HG03442 (cell line): Measurements from ENCODE around the gene TSPYL1.
"Not testable (repeated sequence)": the region's sequence is repeated elsewhere in the genome, so short reads cannot be mapped to it uniquely, and the experiment has no call there.

ENCODE experiments used
- ATAC-seq: cut with Tn5 transposase; IDR thresholded peaks from one replicate; pipeline ENCODE4 v1.9.1; 2021; ENCODE audit warnings: mild to moderate bottlenecking, moderate library complexity; ENCODE audit not compliant: unreplicated experiment

Gene TSPYL1

GRCh38 chr6:116298973-116299372, 19.2 kb upstream of the TSPYL1 start:
- no peak for ATAC-seq

- no peak for ATAC-seq
Measured at GRCh38 chr6:116298273-116298672, 18.5 kb upstream of the TSPYL1 start.

GRCh38 chr6:116292553-116292952, 12.8 kb upstream of the TSPYL1 start:
- no peak for ATAC-seq

- ATAC-seq, result no peak
Measured at GRCh38 chr6:116291701-116292396, 12.1 kb upstream of the TSPYL1 start.

- no peak for ATAC-seq
Measured at GRCh38 chr6:116290799-116291198, 11.1 kb upstream of the TSPYL1 start.

- no peak for ATAC-seq
Measured at GRCh38 chr6:116289876-116290275, 10.1 kb upstream of the TSPYL1 start.

- no peak for ATAC-seq
Measured at GRCh38 chr6:116287689-116288282, 8.1 kb upstream of the TSPYL1 start.

GRCh38 chr6:116286773-116287358, 7.1 kb upstream of the TSPYL1 start:
- ATAC-seq, result no peak

- not testable (repeated sequence) for ATAC-seq
Measured at GRCh38 chr6:116284984-116285383, 5.3 kb upstream of the TSPYL1 start.

- no peak for ATAC-seq
Measured at GRCh38 chr6:116283191-116283590, 3.5 kb upstream of the TSPYL1 start.

- no peak for ATAC-seq
Measured at GRCh38 chr6:116282698-116283097, 3.0 kb upstream of the TSPYL1 start.

GRCh38 chr6:116280933-116281316, 1.2 kb upstream of the TSPYL1 start:
- no peak for ATAC-seq

GRCh38 chr6:116280161-116280932, 617 bp upstream of the TSPYL1 start:
- no peak for ATAC-seq

GRCh38 chr6:116278854-116279231, 887 bp downstream of the TSPYL1 start:
- ATAC-seq, result no peak

- ATAC-seq, result no peak
Measured at GRCh38 chr6:116278481-116278829, 1.3 kb downstream of the TSPYL1 start.

GRCh38 chr6:116277124-116277523, 2.6 kb downstream of the TSPYL1 start:
- no peak for ATAC-seq

- no peak for ATAC-seq
Measured at GRCh38 chr6:116271149-116271708, 8.5 kb downstream of the TSPYL1 start.

GRCh38 chr6:116268589-116269293, 11.0 kb downstream of the TSPYL1 start:
- ATAC-seq, result peak; percentile 91

- ATAC-seq, result peak; percentile 9
Measured at GRCh38 chr6:116267836-116268588, 11.7 kb downstream of the TSPYL1 start.

- ATAC-seq, result no peak
Measured at GRCh38 chr6:116266803-116267202, 12.9 kb downstream of the TSPYL1 start.
